Measurements from ENCODE around the gene FRMD4A. TPM values are rescaled to one million over a fixed set of nuclear protein-coding genes. Genes with fewer than 3 reads are reported as not detected.

FRMD4A gene
- total RNA-seq, 2 experiments from 2014 or later = 7.1 to 7.2 TPM

GRCh38 chr10:13862546-13863233, 468.0 kb downstream of the FRMD4A start:
- peaks cover 4% of the 10 kb centered on the region for H3K27me3 Mint-ChIP-seq
- H3K27ac Mint-ChIP-seq = no peak overlapping the region
- no peaks in the 10 kb centered on the region for H3K9me3 Mint-ChIP-seq
- peaks cover 10% of the 10 kb centered on the region for H3K4me1 Mint-ChIP-seq
- no peaks in the 10 kb centered on the region for H3K36me3 Mint-ChIP-seq
- H3K4me3 Mint-ChIP-seq = no peak overlapping the region
- DNase-seq = no peak

GRCh38 chr10:13860886-13861285, 469.8 kb downstream of the FRMD4A start:
- H3K9me3 Mint-ChIP-seq = no peaks in the 10 kb centered on the region
- peaks cover 10% of the 10 kb centered on the region for H3K4me1 Mint-ChIP-seq
- no peak for DNase-seq
- peaks cover 4% of the 10 kb centered on the region for H3K27me3 Mint-ChIP-seq
- H3K4me3 Mint-ChIP-seq = no peak overlapping the region
- H3K27ac Mint-ChIP-seq = no peak overlapping the region
- H3K36me3 Mint-ChIP-seq = no peaks in the 10 kb centered on the region

GRCh38 chr10:13859979-13860654, 470.6 kb downstream of the FRMD4A start:
- H3K9me3 Mint-ChIP-seq = no peaks in the 10 kb centered on the region
- DNase-seq = no peak
- H3K36me3 Mint-ChIP-seq = no peaks in the 10 kb centered on the region
- H3K4me1 Mint-ChIP-seq = peaks cover 10% of the 10 kb centered on the region
- H3K27ac Mint-ChIP-seq = no peak overlapping the region
- no peak overlapping the region for H3K4me3 Mint-ChIP-seq
- H3K27me3 Mint-ChIP-seq = peaks cover 4% of the 10 kb centered on the region

DNA sequence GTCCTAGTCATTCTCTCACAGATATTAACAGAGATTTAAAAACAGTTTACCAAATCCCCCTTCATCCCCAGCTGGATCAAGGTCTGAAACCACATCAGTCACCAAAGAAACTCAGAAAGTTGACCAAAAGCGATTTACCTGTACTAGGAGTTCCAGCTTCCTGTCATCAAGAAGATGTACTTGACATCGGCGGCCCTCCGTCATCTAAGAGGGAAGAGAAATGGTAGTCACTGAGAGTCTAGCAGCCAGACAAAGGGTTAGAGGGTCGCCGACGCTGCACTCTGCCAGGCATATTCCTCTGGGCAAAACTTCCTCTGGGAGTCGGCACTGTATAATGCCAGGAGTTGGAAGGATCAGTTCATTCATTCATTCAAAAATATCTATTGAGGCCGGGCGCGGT, 472.0 kb downstream of the FRMD4A start:
- H3K36me3 Mint-ChIP-seq = no peaks in the 10 kb centered on the region
- peaks cover 8% of the 10 kb centered on the region for H3K27me3 Mint-ChIP-seq
- H3K27ac Mint-ChIP-seq = no peak overlapping the region
- DNase-seq = no peak
- peaks cover 14% of the 10 kb centered on the region for H3K4me1 Mint-ChIP-seq
- no peaks in the 10 kb centered on the region for H3K9me3 Mint-ChIP-seq
- H3K4me3 Mint-ChIP-seq = no peak overlapping the region

GRCh38 chr10:13857451-13857850, 473.3 kb downstream of the FRMD4A start:
- DNase-seq = no peak
- Mint-ChIP-seq H3K4me3 (no peak overlapping the region), H3K27me3 (peaks cover 8% of the 10 kb centered on the region), H3K9me3 (no peaks in the 10 kb centered on the region), H3K4me1 (peaks cover 7% of the 10 kb centered on the region), H3K27ac (no peak overlapping the region), H3K36me3 (no peaks in the 10 kb centered on the region)

DNA sequence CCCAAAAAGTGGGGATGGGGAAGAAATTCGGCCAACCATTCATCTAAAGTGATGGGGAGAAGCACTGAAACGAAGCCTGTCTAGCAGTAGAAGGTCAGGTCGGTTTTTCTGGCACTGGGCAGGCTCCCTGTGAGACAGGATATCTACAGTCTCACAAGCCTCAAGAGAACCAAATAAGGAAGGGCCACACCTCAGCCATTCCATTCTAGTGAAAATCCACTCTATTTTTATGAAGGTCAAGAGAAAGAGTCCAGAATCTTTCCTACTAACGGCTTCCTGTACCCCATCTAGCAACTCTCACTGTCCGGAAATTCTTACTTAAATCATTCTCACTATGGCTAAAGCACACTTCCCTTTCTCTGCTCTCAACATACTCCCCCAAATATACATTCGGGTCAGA, 476.9 kb downstream of the FRMD4A start:
- DNase-seq = no peak
- Mint-ChIP-seq H3K4me1 (peaks cover 5% of the 10 kb centered on the region), H3K9me3 (no peaks in the 10 kb centered on the region), H3K27me3 (peaks cover 11% of the 10 kb centered on the region), H3K36me3 (no peaks in the 10 kb centered on the region), H3K27ac (no peak overlapping the region), H3K4me3 (no peak overlapping the region)

DNA sequence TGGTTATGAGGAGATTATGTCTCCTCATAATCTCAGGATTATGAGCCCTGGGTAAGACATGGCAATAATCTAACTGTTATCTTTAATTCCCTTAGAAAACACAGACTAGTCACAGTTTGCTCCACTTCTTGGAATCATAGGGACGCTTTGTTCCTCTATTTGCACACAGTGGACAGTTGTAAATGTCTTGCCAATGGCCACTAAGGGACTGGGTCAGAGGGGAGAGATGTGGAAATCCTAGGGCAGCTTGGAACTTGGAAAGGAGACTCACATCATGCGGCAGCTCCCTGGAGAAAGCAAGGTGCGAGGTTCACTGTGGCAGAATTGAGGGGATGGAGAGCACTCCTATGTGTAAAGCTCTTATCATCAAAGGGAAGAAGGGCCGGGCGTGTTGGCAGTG, 477.9 kb downstream of the FRMD4A start:
- H3K4me3 Mint-ChIP-seq = no peak overlapping the region

GRCh38 chr10:13851906-13852305, 478.8 kb downstream of the FRMD4A start:
- H3K4me1 Mint-ChIP-seq = peaks cover 17% of the 10 kb centered on the region
- no peak overlapping the region for H3K27ac Mint-ChIP-seq
- no peak for DNase-seq
- H3K4me3 Mint-ChIP-seq = no peak overlapping the region
- peaks cover 19% of the 10 kb centered on the region for H3K27me3 Mint-ChIP-seq
- H3K36me3 Mint-ChIP-seq = no peaks in the 10 kb centered on the region
- no peaks in the 10 kb centered on the region for H3K9me3 Mint-ChIP-seq

More for the DNA sequence above, 477.9 kb downstream of the FRMD4A start:
- Mint-ChIP-seq H3K36me3 (no peaks in the 10 kb centered on the region), H3K4me1 (peaks cover 10% of the 10 kb centered on the region), H3K27me3 (peaks cover 11% of the 10 kb centered on the region), H3K27ac (no peak overlapping the region), H3K9me3 (no peaks in the 10 kb centered on the region)
- DNase-seq = no peak

DNA sequence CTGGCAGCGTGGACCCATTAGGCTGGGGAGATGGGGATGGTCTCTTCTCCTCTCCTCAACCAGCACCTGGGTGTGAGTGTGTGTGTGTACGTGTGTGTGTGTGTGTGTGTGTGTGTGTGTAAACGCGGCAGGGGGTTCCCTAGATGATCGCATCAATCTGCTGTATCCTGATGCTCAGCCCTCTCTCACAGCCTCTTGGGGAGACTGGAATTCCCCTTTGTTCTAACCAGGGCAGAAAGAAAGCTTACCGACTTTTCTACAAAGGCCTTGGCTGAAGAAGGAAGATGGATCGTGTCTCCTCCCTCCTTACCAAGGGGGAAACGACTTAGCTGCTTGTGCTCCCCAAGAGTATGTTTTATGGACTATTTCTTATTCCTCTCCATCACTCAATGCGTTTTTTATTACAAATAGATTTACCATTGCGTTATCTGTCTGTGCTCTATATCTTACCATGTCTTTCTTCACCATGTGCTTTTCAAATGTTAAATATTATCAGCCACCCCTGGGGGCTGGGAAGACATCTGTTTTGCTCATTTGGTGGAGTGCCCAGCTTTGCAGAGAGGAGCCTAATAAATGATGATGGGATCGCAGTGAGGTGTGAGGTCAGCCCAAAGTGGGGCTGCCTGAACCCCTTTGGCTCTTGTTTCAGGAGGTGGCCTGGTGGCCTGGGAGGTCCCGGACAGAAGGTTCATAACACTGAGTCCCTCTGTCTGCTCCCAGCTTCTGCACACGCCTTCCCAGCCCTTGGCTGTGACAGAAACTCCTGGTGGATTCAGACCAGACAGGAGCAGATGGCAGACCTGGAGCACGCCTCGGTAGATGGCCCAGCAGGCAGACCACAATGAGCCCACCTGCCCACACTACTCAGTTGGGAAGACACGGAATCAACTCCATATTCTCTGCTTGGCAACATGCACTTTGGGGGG, 481.9 kb downstream of the FRMD4A start:
- Mint-ChIP-seq H3K4me3 (no peak overlapping the region), H3K27me3 (peaks cover 23% of the 10 kb centered on the region), H3K9me3 (no peaks in the 10 kb centered on the region), H3K27ac (no peak overlapping the region), H3K4me1 (peaks cover 16% of the 10 kb centered on the region), H3K36me3 (no peaks in the 10 kb centered on the region)
- DNase-seq = no peak

DNA sequence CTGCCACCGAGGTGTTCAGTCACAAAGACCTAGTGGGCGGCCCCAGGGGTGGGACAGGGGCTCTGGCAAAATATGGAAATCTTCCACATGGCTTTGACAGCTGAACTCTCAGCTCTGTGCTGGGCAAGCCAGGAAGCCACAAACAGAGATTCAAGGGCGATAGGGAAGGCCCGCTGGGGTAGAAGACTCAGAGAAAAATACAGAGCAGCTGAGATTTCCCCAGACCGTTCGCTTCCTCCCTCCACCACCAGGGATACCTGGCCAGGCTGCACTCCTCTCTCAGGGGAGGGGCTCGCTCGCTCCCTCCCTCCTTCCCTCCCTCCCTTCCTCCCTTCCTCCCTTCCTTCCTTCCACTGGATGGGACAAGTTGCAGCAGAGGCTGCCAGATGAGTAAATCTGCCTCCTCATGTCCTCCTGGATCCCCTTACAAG, 483.5 kb downstream of the FRMD4A start:
- no peak for DNase-seq
- Mint-ChIP-seq H3K4me3 (no peak overlapping the region), H3K36me3 (no peaks in the 10 kb centered on the region), H3K9me3 (no peaks in the 10 kb centered on the region), H3K4me1 (peaks cover 14% of the 10 kb centered on the region), H3K27ac (no peak overlapping the region), H3K27me3 (peaks cover 26% of the 10 kb centered on the region)

DNA sequence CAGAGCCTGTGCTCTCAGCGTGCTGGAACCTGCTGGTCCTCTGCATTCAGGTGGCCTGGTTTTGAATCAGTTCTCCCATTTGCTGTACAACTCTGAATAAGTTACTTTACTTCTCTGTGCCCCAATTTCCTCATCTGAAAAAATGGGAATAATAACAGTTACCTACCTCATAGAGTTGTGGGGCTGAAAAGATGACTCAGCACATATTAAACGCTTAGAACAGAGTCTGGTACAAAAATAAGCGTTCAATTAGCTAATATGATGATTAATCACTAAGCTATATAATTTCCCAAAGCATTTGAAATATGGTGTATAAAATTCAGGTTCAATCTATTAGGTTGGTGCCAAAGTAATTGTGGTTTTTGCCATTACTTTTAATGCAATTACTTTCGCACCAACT, 484.8 kb downstream of the FRMD4A start:
- Mint-ChIP-seq H3K4me1 (peaks cover 14% of the 10 kb centered on the region), H3K27me3 (peaks cover 26% of the 10 kb centered on the region), H3K9me3 (peaks cover 7% of the 10 kb centered on the region), H3K4me3 (no peak overlapping the region), H3K27ac (no peak overlapping the region), H3K36me3 (peaks cover 3% of the 10 kb centered on the region)
- no peak for DNase-seq

GRCh38 chr10:13844651-13845050, 486.1 kb downstream of the FRMD4A start:
- H3K9me3 Mint-ChIP-seq = peaks cover 7% of the 10 kb centered on the region
- no peak overlapping the region for H3K27ac Mint-ChIP-seq
- H3K4me1 Mint-ChIP-seq = peaks cover 14% of the 10 kb centered on the region
- H3K27me3 Mint-ChIP-seq = peaks cover 26% of the 10 kb centered on the region
- no peak for DNase-seq
- peaks cover 3% of the 10 kb centered on the region for H3K36me3 Mint-ChIP-seq
- H3K4me3 Mint-ChIP-seq = no peak overlapping the region

GRCh38 chr10:13842117-13842516, 488.6 kb downstream of the FRMD4A start:
- no peak for DNase-seq
- H3K4me1 Mint-ChIP-seq = peaks cover 4% of the 10 kb centered on the region
- H3K36me3 Mint-ChIP-seq = peaks cover 3% of the 10 kb centered on the region
- H3K9me3 Mint-ChIP-seq = peaks cover 7% of the 10 kb centered on the region
- H3K27me3 Mint-ChIP-seq = peaks cover 12% of the 10 kb centered on the region
- no peak overlapping the region for H3K27ac Mint-ChIP-seq
- no peak overlapping the region for H3K4me3 Mint-ChIP-seq

- Mint-ChIP-seq H3K4me1 (peaks cover under 1% of the 10 kb centered on the region), H3K4me3 (no peak overlapping the region), H3K36me3 (peaks cover 3% of the 10 kb centered on the region), H3K9me3 (peaks cover 7% of the 10 kb centered on the region), H3K27ac (no peak overlapping the region), H3K27me3 (peaks cover 3% of the 10 kb centered on the region)
- DNase-seq = no peak
Observed at GRCh38 chr10:13840036-13840435, 490.7 kb downstream of the FRMD4A start.

- Mint-ChIP-seq H3K36me3 (peaks cover 3% of the 10 kb centered on the region), H3K9me3 (peaks cover 7% of the 10 kb centered on the region), H3K4me1 (peaks cover 4% of the 10 kb centered on the region), H3K27ac (no peak overlapping the region), H3K4me3 (no peak overlapping the region), H3K27me3 (peaks cover 3% of the 10 kb centered on the region)
- no peak for DNase-seq
Observed at GRCh38 chr10:13839430-13839990, 491.2 kb downstream of the FRMD4A start.
